Stimulated activated effector memory CD8-positive, alpha-beta T cell treated with anti-CD3 and anti-CD28 coated beads, Interleukin-12 subunit alpha, Interleukin-12 subunit beta, amount 100 ng/mL, for 72 hours (primary cell): ENCODE measurements around the gene IL10.

Source experiments
- ATAC-seq: fragments of 150-1000 bp; cut with Tn5 transposase; 2 replicates; pipeline ENCODE4 v1.10.0; 2021
- DNase-seq, 2 donors: peaks; one replicate each; pipeline ENCODE4 v3.0.0; 2021 to 2022; ENCODE audit warnings: low spot score in 2 of 2
- H3K27ac Mint-ChIP-seq: one replicate; pipeline ENCODE4 v1.8.0; 2022; ENCODE audit warnings: mild to moderate bottlenecking, mixed read lengths
- H3K36me3 Mint-ChIP-seq: one replicate; pipeline ENCODE4 v1.8.0; 2022; ENCODE audit warnings: mild to moderate bottlenecking, mixed read lengths
- H3K4me1 Mint-ChIP-seq: one replicate; pipeline ENCODE4 v1.8.0; 2022; ENCODE audit warnings: mixed read lengths
- H3K4me3 Mint-ChIP-seq: one replicate; pipeline ENCODE4 v1.8.0; 2022; ENCODE audit warnings: mild to moderate bottlenecking, mixed read lengths
- H3K9me3 Mint-ChIP-seq: one replicate; pipeline ENCODE4 v1.8.0; 2022; ENCODE audit warnings: mixed read lengths

IL10 gene

GRCh38 chr1:206737729-206738201 lies 34.5 kb downstream of the IL10 start:
- ATAC-seq (peak; percentile 71), DNase-seq (no peak)
- H3K36me3 Mint-ChIP-seq: peaks cover 49% of the 10 kb centered on the region
- peak overlapping the region; percentile 57 for H3K4me3 Mint-ChIP-seq
- H3K4me1 Mint-ChIP-seq: peaks cover 90% of the 10 kb centered on the region
- H3K9me3 Mint-ChIP-seq: no peaks in the 10 kb centered on the region
- H3K27ac Mint-ChIP-seq: peak overlapping the region; percentile 92

- DNase-seq: peak in 1 of 2 donors; percentile 72
- Mint-ChIP-seq H3K4me1 (peaks cover 83% of the 10 kb centered on the region), H3K4me3 (peak overlapping the region; percentile 57), H3K27ac (peak overlapping the region; percentile 92), H3K36me3 (peaks cover 56% of the 10 kb centered on the region), H3K9me3 (no peaks in the 10 kb centered on the region)
- ATAC-seq: peak; percentile 52
Observed at GRCh38 chr1:206736878-206737728, 35.2 kb downstream of the IL10 start.

GRCh38 chr1:206735553-206736031 lies 36.7 kb downstream of the IL10 start:
- DNase-seq (no peak), ATAC-seq (no peak)
- no peaks in the 10 kb centered on the region for H3K9me3 Mint-ChIP-seq
- peaks cover 66% of the 10 kb centered on the region for H3K36me3 Mint-ChIP-seq
- H3K27ac Mint-ChIP-seq: peak overlapping the region; percentile 58
- peaks cover 68% of the 10 kb centered on the region for H3K4me1 Mint-ChIP-seq
- no peak overlapping the region for H3K4me3 Mint-ChIP-seq

- peaks cover 65% of the 10 kb centered on the region for H3K4me1 Mint-ChIP-seq
- no peaks in the 10 kb centered on the region for H3K9me3 Mint-ChIP-seq
- peak overlapping the region; percentile 58 for H3K27ac Mint-ChIP-seq
- H3K4me3 Mint-ChIP-seq: no peak overlapping the region
- DNase-seq (peak; percentile 69 to 87), ATAC-seq (peak; percentile 61)
- peaks cover 75% of the 10 kb centered on the region for H3K36me3 Mint-ChIP-seq
Observed at GRCh38 chr1:206734499-206735142, 37.7 kb downstream of the IL10 start.

DNA sequence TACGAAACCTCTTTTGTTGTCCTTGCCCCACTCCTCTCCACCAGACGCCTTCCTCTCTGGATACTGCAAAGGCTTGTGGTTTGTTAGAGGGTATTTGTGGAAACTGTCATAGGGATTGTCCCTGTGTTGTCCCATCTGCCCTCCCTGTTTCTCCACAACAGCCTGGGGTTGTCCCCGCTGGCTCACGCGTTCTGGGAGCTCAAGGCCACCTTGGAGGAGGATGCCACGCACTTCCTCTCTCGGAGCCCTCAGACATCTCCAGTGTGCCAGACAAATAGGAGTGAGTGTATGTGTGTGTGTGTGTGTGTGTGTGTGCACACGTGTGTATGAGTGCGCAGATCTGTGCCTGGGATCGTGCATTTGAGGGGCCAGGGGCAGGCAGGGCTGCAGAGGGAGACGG lies 39.3 kb downstream of the IL10 start:
- Mint-ChIP-seq H3K9me3 (no peaks in the 10 kb centered on the region), H3K4me1 (peaks cover 65% of the 10 kb centered on the region), H3K4me3 (no peak overlapping the region), H3K36me3 (peaks cover 89% of the 10 kb centered on the region), H3K27ac (peak overlapping the region; percentile 51)
- ATAC-seq: no peak
- DNase-seq: no peak

GRCh38 chr1:206732508-206732907 lies 39.8 kb downstream of the IL10 start:
- H3K36me3 Mint-ChIP-seq: peaks cover 85% of the 10 kb centered on the region
- ATAC-seq: no peak

GRCh38 chr1:206729507-206729906 lies 42.8 kb downstream of the IL10 start:
- peaks cover 61% of the 10 kb centered on the region for H3K36me3 Mint-ChIP-seq
- peak overlapping the region; percentile 68 for H3K27ac Mint-ChIP-seq
- H3K4me3 Mint-ChIP-seq: no peak overlapping the region
- peak; percentile 48 for ATAC-seq
- no peak for DNase-seq
- peaks cover 60% of the 10 kb centered on the region for H3K4me1 Mint-ChIP-seq
- H3K9me3 Mint-ChIP-seq: no peaks in the 10 kb centered on the region

More at GRCh38 chr1:206732508-206732907, 39.8 kb downstream of the IL10 start:
- no peaks in the 10 kb centered on the region for H3K9me3 Mint-ChIP-seq
- H3K4me3 Mint-ChIP-seq: no peak overlapping the region
- H3K4me1 Mint-ChIP-seq: peaks cover 64% of the 10 kb centered on the region
- no peak for DNase-seq
- H3K27ac Mint-ChIP-seq: peak overlapping the region; percentile 51

DNA sequence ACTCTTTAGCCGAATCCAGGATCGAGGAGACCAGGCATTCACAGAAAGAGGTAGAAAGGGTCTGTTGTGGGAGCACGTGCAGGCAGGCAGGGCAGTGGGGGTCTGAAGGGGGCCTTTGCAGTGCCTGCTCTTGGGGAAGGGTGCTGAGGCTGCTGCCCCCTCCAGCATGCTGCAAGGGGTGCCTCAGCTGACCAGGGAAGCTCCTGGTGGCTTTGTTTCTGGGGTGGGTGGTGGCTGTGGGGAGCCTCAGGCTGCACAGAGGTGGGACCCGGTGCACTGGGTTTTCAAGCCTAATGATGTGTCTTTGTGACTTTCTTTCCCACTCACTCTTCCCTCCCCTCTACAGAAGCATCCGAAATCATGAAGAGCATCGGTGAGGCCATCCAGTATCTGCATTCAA lies 43.2 kb downstream of the IL10 start:
- H3K4me1 Mint-ChIP-seq: peaks cover 60% of the 10 kb centered on the region
- ATAC-seq (no peak), DNase-seq (no peak)
- H3K4me3 Mint-ChIP-seq: no peak overlapping the region
- peaks cover 58% of the 10 kb centered on the region for H3K36me3 Mint-ChIP-seq
- H3K9me3 Mint-ChIP-seq: no peaks in the 10 kb centered on the region
- H3K27ac Mint-ChIP-seq: peak overlapping the region; percentile 68

GRCh38 chr1:206728697-206728987 lies 43.7 kb downstream of the IL10 start:
- peaks cover 54% of the 10 kb centered on the region for H3K36me3 Mint-ChIP-seq

GRCh38 chr1:206727981-206728696 lies 44.2 kb downstream of the IL10 start:
- DNase-seq (no peak), ATAC-seq (no peak)
- Mint-ChIP-seq H3K36me3 (peaks cover 49% of the 10 kb centered on the region), H3K27ac (peak overlapping the region; percentile 68), H3K4me1 (peaks cover 65% of the 10 kb centered on the region), H3K4me3 (no peak overlapping the region), H3K9me3 (no peaks in the 10 kb centered on the region)

More at GRCh38 chr1:206728697-206728987, 43.7 kb downstream of the IL10 start:
- Mint-ChIP-seq H3K4me3 (no peak overlapping the region), H3K4me1 (peaks cover 60% of the 10 kb centered on the region), H3K9me3 (no peaks in the 10 kb centered on the region), H3K27ac (peak overlapping the region; percentile 68)
- ATAC-seq (no peak), DNase-seq (no peak)

DNA sequence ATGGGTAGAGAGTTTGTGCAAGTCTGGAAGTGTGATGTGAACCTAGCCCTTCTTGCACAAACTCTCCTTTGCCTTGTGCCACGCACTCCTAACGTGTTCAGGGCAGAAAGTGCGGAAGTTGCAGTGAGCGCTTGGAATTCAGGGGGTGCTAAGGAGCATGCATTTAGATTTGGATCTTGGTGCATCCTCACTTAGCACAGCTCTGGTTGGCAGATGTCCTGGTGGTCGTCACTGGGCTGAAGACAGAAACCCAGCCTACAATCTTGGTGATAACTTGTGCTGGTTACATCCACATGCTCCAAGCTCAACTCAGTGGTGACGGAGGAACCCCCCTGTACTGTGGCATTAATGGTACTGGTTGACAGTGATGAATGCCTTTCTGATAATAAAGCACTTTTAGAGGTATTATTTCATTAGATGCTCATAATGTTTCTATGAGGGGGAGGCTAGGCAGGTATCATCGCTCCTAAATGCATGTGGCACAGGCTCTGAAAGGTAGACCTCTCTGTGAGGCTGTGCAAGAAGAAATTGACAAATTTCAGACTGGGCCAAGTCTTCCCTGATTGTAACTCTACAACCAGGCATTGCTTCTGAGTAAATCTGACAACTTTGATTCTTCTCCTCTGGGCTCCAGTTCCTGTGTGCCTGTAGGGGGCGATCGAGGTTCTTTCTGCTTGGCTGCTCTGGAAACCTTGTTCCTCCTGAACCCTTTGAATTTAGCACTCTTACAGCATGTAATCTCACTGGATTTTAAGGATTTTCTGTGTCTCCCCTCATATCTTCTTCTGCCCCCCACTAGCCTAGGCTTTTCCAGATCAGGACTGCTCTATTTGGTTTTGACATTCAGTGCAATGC lies 47.0 kb downstream of the IL10 start:
- Mint-ChIP-seq H3K36me3 (peaks cover 21% of the 10 kb centered on the region), H3K4me3 (no peak overlapping the region), H3K27ac (peak overlapping the region; percentile 12), H3K4me1 (peaks cover 82% of the 10 kb centered on the region), H3K9me3 (no peaks in the 10 kb centered on the region)
- DNase-seq: peak; percentile 47 to 79
- peak; percentile 67 for ATAC-seq

DNA sequence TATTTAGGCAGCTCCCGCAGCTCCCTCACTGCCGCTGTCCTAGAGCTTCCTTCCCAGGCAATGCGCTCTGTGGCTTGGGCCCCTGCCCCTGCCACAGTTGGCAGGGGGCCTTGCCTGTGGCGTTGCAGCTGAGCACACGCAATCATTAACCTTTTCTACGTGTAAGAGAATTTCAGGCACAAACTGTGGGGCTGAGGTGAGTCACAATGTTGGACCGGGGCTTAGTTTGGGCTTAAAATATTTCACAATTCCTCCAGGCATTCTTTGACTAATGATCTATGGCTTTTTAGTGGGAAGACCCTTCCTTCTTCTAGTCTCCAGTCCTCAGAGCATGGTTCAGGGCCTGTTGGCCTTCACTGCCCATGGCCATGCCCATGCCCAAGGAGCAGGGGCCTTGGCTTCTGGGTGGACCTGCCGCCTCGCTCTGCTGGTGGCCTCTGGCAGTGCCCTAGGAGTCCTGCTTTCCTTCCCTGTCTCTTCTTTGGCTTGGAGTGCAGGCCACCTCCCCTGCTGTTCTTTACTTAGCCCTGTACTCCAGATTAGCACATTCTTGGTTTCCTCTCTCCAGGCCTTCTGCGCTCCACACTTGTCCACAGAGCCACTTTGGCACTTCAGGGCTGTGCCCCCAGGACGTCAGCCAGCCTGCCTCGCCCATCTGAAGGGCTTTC lies 48.4 kb downstream of the IL10 start:
- peaks cover 82% of the 10 kb centered on the region for H3K4me1 Mint-ChIP-seq
- no peak for DNase-seq
- peaks cover 7% of the 10 kb centered on the region for H3K36me3 Mint-ChIP-seq
- no peak for ATAC-seq
- no peak overlapping the region for H3K4me3 Mint-ChIP-seq
- H3K27ac Mint-ChIP-seq: peak overlapping the region; percentile 43
- no peaks in the 10 kb centered on the region for H3K9me3 Mint-ChIP-seq

DNA sequence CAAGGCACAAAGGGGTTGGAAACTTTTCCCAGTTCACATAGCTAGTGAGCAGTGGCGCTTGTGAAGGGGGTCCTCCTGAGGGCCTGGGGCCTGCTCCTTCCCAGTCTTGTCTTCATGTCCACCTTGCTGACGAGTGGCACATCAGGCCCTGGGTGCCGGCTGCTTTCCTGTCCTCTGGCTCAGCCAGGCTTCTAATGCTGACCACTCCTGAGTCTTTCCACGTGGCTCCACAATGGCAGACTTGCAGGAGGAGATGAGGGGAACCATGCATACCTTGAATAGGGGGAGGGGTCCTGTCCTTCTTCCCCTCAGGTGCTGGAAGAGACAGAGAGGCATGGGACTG lies 48.9 kb downstream of the IL10 start:
- H3K36me3 Mint-ChIP-seq: peaks cover 2% of the 10 kb centered on the region
- peaks cover 82% of the 10 kb centered on the region for H3K4me1 Mint-ChIP-seq
- DNase-seq: no peak
- H3K4me3 Mint-ChIP-seq: no peak overlapping the region
- no peaks in the 10 kb centered on the region for H3K9me3 Mint-ChIP-seq
- no peak for ATAC-seq
- peak overlapping the region; percentile 65 for H3K27ac Mint-ChIP-seq

- DNase-seq: no peak
- Mint-ChIP-seq H3K9me3 (no peaks in the 10 kb centered on the region), H3K27ac (peak overlapping the region; percentile 65), H3K4me1 (peaks cover 78% of the 10 kb centered on the region), H3K4me3 (no peak overlapping the region), H3K36me3 (no peaks in the 10 kb centered on the region)
- ATAC-seq: peak; percentile 24
Observed at GRCh38 chr1:206722751-206723461, 49.4 kb downstream of the IL10 start.
